ENCODE data around the gene TAS2R40.
"Not testable (repeated sequence)": the region's sequence is repeated elsewhere in the genome, so short reads cannot be mapped to it uniquely, and the experiment has no call there.

TAS2R40 gene

DNA sequence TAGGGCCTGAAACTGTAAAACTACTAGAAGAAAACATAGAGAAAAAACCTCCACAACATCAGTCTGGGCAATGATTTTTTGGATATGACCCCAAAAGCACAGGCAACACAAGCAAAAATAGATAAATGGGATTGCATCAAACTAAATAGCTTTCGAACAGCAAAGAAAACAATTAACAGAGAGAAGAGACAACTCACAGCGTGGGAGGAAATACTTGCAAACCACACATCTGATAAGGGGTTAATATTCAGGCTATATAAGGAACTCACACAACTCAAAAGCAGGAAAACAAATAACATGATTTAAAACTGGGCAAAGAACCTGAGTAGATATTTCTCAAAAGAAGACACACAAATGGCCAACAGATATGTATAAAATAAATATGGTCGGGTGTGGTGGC lies 33.7 kb downstream of the TAS2R40 start:
- DNase-seq: no peak

GRCh38 chr7:143256325-143256724 lies 34.5 kb downstream of the TAS2R40 start:
- no peak for DNase-seq

- DNase-seq: no peak
These were observed 35.1 kb downstream of the TAS2R40 start for GRCh38 chr7:143256932-143257331.

DNA sequence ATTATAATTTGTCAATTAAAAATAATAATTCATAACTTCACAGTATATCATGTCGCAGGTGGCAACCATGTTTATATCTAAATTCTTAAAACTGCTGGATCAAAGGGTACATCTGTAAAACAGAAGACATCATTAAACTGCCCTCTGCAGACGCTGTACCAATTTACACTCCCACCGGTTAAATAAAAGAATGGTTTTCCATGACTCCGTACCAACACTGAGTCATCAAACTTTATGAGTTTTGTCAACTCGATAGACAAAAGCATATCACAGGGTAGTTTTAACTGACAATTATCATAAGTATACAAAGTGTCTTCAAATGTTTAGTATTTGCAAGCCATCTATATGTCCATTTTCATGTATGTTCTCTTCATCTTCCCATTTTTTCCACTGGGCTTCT lies 35.7 kb downstream of the TAS2R40 start:
- no peak for DNase-seq

DNA sequence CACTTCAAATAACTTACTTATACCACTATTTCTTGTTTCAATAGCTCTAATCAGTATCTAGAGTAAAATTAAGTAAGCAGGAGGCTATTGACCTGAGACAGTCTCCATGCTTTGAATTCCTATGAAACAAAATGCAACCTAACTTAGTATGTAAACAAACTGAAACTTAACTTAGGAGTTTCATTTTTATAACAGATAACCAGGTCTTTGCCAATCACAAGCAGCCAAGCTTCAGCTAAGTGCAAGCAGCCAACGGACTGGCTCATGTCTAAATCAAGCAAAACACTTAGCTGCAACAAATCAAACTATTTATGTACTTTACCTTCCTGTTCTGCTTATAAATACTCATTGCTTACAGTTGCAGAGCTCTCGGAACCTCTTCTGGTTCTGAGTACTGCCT lies 37.0 kb downstream of the TAS2R40 start:
- peak; percentile 34 for DNase-seq

GRCh38 chr7:143259765-143260164 lies 37.9 kb downstream of the TAS2R40 start:
- no peak for DNase-seq

- no peak for DNase-seq
These were observed 40.1 kb downstream of the TAS2R40 start for GRCh38 chr7:143261901-143262300.

GRCh38 chr7:143263266-143264195 lies 41.7 kb downstream of the TAS2R40 start, which contains the start of gene GSTK1:
TSS of gene GSTK1 (plus strand) at chr7:143263441. CDS start at chr7:143263514, 73 bp downstream.
- DNase-seq: peak; percentile 81

GRCh38 chr7:143264196-143264568 lies 42.3 kb downstream of the TAS2R40 start:
- DNase-seq: not testable (repeated sequence)

GRCh38 chr7:143265017-143265693 lies 43.3 kb downstream of the TAS2R40 start:
- DNase-seq: no peak

DNA sequence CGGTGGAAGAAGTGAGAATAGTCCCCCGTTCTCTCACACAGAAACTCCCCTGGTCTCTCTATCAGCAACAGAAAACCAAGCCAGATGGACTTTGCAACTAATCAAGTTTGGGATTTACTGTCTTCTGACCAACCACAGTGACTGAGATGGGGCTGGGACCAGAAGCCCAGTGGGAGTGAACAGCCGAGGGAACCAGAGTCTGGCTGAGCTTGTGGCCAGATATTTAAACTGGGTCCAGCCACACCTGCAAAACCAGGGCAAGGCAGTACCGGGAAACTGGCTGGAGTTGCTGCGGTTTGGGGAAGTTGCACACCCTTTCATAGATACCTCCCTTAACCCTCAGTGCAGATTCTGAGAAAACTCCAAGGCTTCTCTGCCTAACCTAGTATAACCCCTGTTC lies 47.4 kb downstream of the TAS2R40 start:
- no peak for DNase-seq

GRCh38 chr7:143271240-143271639 lies 49.4 kb downstream of the TAS2R40 start:
- DNase-seq: no peak
